Measurements from ENCODE around the gene ZHX3. TPM values are rescaled to one million over a fixed set of nuclear protein-coding genes. Genes with fewer than 3 reads are reported as not detected.

ZHX3 gene
- total and polyA plus RNA-seq, 9 of the 15 experiments (the other 6 are each of a cell fraction or from before 2014, with no cell fraction given): 0.80 to 14.6 (median 4.9) TPM

GRCh38 chr20:41336711-41337492 lies 19.4 kb upstream of the ZHX3 start:
- no peaks in the 10 kb centered on the region for H4K20me1 ChIP-seq (replicated peaks; ENCODE audit: control insufficient read depth, insufficient read depth, low read length)
- H3K4me1 ChIP-seq (replicated peaks in 1 of 2; ENCODE audit: control insufficient read depth in 2 of 2, insufficient read depth in 2 of 2, low read length in 2 of 2): peaks cover 8 to 25% of the 10 kb centered on the region in 2 experiments; a peak in 4 of 5 replicates
- intact Hi-C loops (cut with micrococcal nuclease): no loop called here
- ChIA-PET CTCF (ENCODE audit: low intra/inter-chr PET ratio) (interaction anchor here (0.7 to 0.8 kb wide), 2 partner anchors 163 to 297 kb away, joined by 3 read pairs; no protein-coding TSS in a partner anchor), POLR2A (interaction anchor here (0.6 to 0.7 kb wide), 2 partner anchors 11 to 320 kb away, joined by 3 read pairs; no protein-coding TSS in a partner anchor)
- TF ChIP-seq SUPT5H (IDR thresholded peaks at IDR 0.05): no peak
- TF ChIP-seq WHSC1 (IDR thresholded peaks at IDR 0.05; ENCODE audit: low read length): no peak
- TF ChIP-seq SLC30A9 (CRISPR knock-in tag; IDR thresholded peaks at IDR 0.05): no peak
- TF ChIP-seq FOXP1 (CRISPR knock-in tag; IDR thresholded peaks at IDR 0.05): no peak
- TF ChIP-seq MED1 (CRISPR knock-in tag; IDR thresholded peaks at IDR 0.05; ENCODE audit: borderline replicate concordance): no peak
- TF ChIP-seq ZBTB8A (IDR thresholded peaks at IDR 0.05; ENCODE audit: partially characterized antibody): no peak
- no peak for TF ChIP-seq TCF7 (IDR thresholded peaks at IDR 0.05; ENCODE audit: borderline replicate concordance)
- no TSS peak for BruUV-seq (replicated peaks)
- in situ Hi-C loops (cut with MboI): no loop called here
- no peak overlapping the region; a peak in 1 of 4 replicates for H3K9ac ChIP-seq (ENCODE audit: insufficient read depth in 1 of 2, low read depth in 2 of 2, low read length in 2 of 2)
- no peak overlapping the region for H3K4me3 ChIP-seq
- H3K27me3 ChIP-seq (ENCODE audit: control insufficient read depth in 2 of 2, insufficient read depth in 2 of 2, low read length in 2 of 2): peaks cover 2 to 10% of the 10 kb centered on the region in 2 experiments; a peak in 3 of 5 replicates
- H3K4me2 ChIP-seq (ENCODE audit: insufficient read depth, low read length): no peak overlapping the region
- no peak for FAIRE-seq
- no peaks in the 10 kb centered on the region for H3K36me3 ChIP-seq (ENCODE audit: control insufficient read depth, insufficient read depth, low read length)
- H2AFZ ChIP-seq (ENCODE audit: low read depth, low read length): no peak overlapping the region
- no peak for ATAC-seq
- peaks cover 8% of the 10 kb centered on the region; the same call in 2 of the 3 replicates for H3K79me2 ChIP-seq (ENCODE audit: control insufficient read depth, insufficient read depth, low read length)
- H3K9me3 ChIP-seq (replicated peaks; ENCODE audit: control insufficient read depth, insufficient read depth, low read depth, low read length): no peaks in the 10 kb centered on the region
- no peaks in the 10 kb centered on the region for H3K9me1 ChIP-seq (ENCODE audit: control insufficient read depth, insufficient read depth, low read length)
- no peak for DNase-seq (ENCODE audit: extremely low read depth in 1 of 4, low spot score in 3 of 4)
- 34% methylated on average over 4 of the region's 4 CpGs for WGBS (ENCODE audit: insufficient coverage, low coverage, missing lambda C conversion rate)
- H3K27ac ChIP-seq (ENCODE audit: extremely low read depth, low read depth, low read length): no peak overlapping the region
